Ishikawa (cell line): ENCODE measurements around the gene LRP4.

Experiments used
- CEBPB ChIP-seq: IDR thresholded peaks from 2 replicates; pipeline ENCODE4 v1.6.1; 2012
- CREB1 ChIP-seq: IDR thresholded peaks from 2 replicates; pipeline ENCODE4 v1.6.1; 2012; ENCODE audit warnings: low read depth
- EGR1 ChIP-seq: IDR thresholded peaks from 2 replicates; pipeline ENCODE4 v1.6.1; 2012
- EP300 ChIP-seq: IDR thresholded peaks from 2 replicates; pipeline ENCODE4 v1.6.1; 2012; ENCODE audit warnings: borderline replicate concordance
- FOXM1 ChIP-seq: IDR thresholded peaks from 2 replicates; pipeline ENCODE4 v1.6.1; 2012; ENCODE audit warnings: low read depth, borderline replicate concordance
- NFIC ChIP-seq: IDR thresholded peaks from 2 replicates; pipeline ENCODE4 v1.6.1; 2012
- RAD21 ChIP-seq: IDR thresholded peaks from 2 replicates; pipeline ENCODE4 v1.6.1; 2012; ENCODE audit warnings: low read depth
- TAF1 ChIP-seq: IDR thresholded peaks from 2 replicates; pipeline ENCODE4 v1.6.1; 2012; ENCODE audit warnings: low read depth, mild to moderate bottlenecking
- TCF12 ChIP-seq: IDR thresholded peaks from 2 replicates; pipeline ENCODE4 v1.6.1; 2012; ENCODE audit warnings: low read depth
- TEAD4 ChIP-seq: IDR thresholded peaks from 2 replicates; pipeline ENCODE4 v1.6.1; 2012
- USF1 ChIP-seq: IDR thresholded peaks from 2 replicates; pipeline ENCODE4 v1.6.1; 2012
- YY1 ChIP-seq: IDR thresholded peaks from 2 replicates; pipeline ENCODE4 v1.6.1; 2012; ENCODE audit warnings: low read depth
- ZBTB7A ChIP-seq: IDR thresholded peaks from 2 replicates; pipeline ENCODE4 v1.6.1; 2012; ENCODE audit warnings: low read depth
- TF ChIP-seq, protein P1 (sequence below): IDR thresholded peaks from 2 replicates; pipeline ENCODE4 v1.6.1; 2012; ENCODE audit warnings: low read depth, mild to moderate bottlenecking
- TF ChIP-seq, protein P2 (sequence below): IDR thresholded peaks from 2 replicates; pipeline ENCODE4 v1.6.1; 2012

LRP4 gene

GRCh38 chr11:46920755-46921154 is 2.4 kb upstream of the LRP4 start:
- no peak for TF ChIP-seq USF1

DNA sequence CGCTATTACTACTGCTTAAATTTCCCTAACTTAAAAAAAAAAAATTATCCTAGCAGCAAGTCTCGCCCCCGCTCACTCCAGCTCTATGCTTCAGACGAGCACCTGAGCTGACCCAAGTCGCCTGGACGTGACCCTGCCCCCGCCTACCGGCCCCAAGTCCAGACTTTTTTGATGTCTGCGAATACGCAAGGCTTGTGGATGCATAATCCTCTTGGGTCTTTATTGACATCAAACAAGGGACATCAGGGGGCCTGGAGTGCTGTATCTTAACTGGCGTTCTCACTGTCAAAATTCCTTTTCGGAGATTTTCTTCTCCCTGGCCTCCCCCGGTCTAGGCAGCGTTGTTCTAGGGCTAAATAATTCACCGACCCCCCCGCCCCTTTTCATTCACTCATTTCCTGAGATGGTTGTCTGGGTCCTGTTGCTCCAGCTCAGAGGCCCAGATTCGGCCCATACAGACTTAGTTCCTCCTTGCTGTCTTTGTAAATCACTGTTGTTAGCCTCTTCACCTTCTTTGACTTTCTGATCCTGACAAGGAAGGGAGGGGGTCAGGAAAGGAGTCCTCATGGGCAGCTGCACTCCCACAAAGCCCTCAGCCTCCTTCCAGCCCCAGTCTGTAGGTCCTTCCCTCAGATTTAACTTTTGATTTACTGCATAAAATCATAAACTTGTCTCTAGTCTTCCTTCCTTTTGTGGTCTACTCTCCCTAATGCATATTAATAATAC is 601 bp upstream of the LRP4 start:
- TF ChIP-seq CREB1 (no peak), EGR1 (no peak; the same call in 1 of the 2 replicates), EP300 (no peak), CEBPB (no peak), FOXM1 (no peak)

DNA sequence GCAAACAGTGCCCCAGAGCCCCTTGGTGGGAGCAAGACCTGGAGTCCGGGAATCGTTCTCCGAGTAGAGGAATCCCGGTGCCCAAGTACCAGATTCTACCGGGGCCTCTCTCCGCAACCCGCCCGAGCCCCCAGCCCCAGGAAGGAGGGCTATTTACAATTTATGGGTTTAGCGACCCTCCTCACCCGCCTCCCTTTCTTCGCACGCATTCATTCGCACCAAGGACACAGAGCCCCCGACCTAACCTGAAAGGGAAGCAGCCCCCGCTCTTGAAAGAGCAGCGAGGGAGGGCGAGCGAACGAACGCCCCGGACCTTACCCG is 628 bp downstream of the LRP4 start:
- TF ChIP-seq ZBTB7A: peak; percentile 45
- TF ChIP-seq TEAD4: no peak

- no peak for TF ChIP-seq NFIC
- TF ChIP-seq RAD21: no peak
- no peak for TF ChIP-seq TCF12
- no peak for TF ChIP-seq EGR1
- no peak for TF ChIP-seq TAF1
- no peak for TF ChIP-seq EP300
- TF ChIP-seq, protein P1, sequence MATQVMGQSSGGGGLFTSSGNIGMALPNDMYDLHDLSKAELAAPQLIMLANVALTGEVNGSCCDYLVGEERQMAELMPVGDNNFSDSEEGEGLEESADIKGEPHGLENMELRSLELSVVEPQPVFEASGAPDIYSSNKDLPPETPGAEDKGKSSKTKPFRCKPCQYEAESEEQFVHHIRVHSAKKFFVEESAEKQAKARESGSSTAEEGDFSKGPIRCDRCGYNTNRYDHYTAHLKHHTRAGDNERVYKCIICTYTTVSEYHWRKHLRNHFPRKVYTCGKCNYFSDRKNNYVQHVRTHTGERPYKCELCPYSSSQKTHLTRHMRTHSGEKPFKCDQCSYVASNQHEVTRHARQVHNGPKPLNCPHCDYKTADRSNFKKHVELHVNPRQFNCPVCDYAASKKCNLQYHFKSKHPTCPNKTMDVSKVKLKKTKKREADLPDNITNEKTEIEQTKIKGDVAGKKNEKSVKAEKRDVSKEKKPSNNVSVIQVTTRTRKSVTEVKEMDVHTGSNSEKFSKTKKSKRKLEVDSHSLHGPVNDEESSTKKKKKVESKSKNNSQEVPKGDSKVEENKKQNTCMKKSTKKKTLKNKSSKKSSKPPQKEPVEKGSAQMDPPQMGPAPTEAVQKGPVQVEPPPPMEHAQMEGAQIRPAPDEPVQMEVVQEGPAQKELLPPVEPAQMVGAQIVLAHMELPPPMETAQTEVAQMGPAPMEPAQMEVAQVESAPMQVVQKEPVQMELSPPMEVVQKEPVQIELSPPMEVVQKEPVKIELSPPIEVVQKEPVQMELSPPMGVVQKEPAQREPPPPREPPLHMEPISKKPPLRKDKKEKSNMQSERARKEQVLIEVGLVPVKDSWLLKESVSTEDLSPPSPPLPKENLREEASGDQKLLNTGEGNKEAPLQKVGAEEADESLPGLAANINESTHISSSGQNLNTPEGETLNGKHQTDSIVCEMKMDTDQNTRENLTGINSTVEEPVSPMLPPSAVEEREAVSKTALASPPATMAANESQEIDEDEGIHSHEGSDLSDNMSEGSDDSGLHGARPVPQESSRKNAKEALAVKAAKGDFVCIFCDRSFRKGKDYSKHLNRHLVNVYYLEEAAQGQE: no peak
- TF ChIP-seq TEAD4: no peak
- no peak for TF ChIP-seq ZBTB7A
- TF ChIP-seq USF1: no peak
- TF ChIP-seq YY1: no peak
Observed at GRCh38 chr11:46917109-46917761, 1.1 kb downstream of the LRP4 start.

DNA sequence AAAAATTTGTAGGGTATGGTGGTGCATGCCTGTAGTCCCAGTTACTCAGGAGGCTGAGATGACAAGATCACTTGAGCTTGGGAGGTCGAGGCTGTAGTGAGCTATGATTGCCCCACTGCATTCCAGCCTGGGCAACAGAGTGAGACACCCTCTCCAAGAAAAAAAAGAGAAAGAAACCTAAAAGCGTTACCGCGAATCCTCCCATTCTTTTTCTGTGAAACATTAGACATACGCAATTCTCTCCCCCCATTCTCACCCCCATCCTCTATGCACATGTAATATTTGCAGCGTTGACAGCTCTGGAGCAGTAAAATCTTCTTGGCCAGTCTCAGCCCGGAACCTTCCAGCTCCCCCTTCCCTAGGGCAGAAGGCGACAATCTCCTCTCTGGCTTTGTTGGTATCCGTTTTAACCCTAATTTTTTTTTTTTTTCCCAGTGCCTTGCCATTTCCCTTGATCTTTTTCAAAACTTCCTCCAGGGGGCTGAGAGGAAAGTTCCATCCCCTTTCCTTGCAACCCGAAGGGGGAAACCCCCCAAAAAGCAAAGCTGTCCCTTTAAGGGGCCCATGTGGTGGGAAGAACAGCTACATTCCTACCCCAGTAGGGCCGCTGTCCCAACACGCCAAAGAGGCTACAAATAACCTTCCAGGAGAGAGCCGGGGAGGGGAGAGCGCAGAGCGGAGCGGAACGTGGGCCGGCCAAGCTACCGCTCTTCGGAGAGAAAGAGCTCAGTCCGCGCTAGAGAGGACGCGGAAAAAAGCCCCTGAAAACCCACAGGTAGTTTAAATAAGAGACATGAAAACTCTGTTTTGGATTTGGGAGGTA is 1.9 kb downstream of the LRP4 start:
- TF ChIP-seq CREB1 (no peak), EGR1 (no peak), NFIC (no peak), EP300 (no peak), USF1 (no peak), CEBPB (no peak), TAF1 (no peak), ZBTB7A (no peak), RAD21 (0 out of 2 replicates have a peak, but pooled peaks have one; percentile 6), TCF12 (peak; percentile 19; the same call in 1 of the 2 replicates), FOXM1 (no peak), TEAD4 (peak; percentile 65), YY1 (no peak)
- TF ChIP-seq, protein P1: no peak
- TF ChIP-seq, protein P2, sequence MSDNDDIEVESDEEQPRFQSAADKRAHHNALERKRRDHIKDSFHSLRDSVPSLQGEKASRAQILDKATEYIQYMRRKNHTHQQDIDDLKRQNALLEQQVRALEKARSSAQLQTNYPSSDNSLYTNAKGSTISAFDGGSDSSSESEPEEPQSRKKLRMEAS: peak; percentile 74

DNA sequence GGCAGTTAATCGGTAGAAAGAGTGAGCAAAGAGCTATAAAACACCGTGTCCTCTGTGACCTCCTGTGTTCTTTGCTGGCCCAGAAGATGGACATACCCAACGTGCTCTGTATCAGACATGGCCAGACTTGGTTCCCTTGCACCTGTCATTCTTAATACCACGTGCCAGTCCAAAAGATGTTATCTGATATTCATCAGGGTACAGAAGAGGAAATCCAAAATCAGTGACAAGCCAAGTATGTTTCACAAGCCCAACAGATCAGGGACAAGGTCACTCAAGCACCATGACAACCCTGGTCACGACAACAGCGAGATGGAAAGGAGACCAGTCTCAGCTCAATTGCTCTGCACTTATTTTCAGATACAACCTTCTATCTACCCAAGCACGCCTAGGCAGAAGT is 3.4 kb downstream of the LRP4 start:
- TF ChIP-seq NFIC (no peak), EP300 (no peak), CREB1 (no peak), TAF1 (no peak), CEBPB (no peak), YY1 (no peak)
